Ureter (tissue), 1 donor: ENCODE measurements around the gene USP9Y. TPM values are rescaled to one million over a fixed set of nuclear protein-coding genes. Genes with fewer than 3 reads are reported as not detected.

Experiments used
- DNase-seq: peaks from one replicate; pipeline ENCODE4 v3.0.0-alpha.2; 2020; ENCODE audit warnings: low spot score
- total RNA-seq: library from RNA; stranded (reverse); gene quantifications from one replicate; pipeline ENCODE4 v1.2.4, GENCODE V29; 2023
- donor health status: DM: yes; HTN: yes; CAD: no.

The USP9Y gene
- total RNA-seq, 1 donor from 2014 or later, result not detected

- DNase-seq, result no peak
Observed at GRCh38 chrY:12756021-12756420, 55.0 kb downstream of the USP9Y start.

- DNase-seq, result no peak
Observed at GRCh38 chrY:12765976-12766375, 64.9 kb downstream of the USP9Y start.

DNA sequence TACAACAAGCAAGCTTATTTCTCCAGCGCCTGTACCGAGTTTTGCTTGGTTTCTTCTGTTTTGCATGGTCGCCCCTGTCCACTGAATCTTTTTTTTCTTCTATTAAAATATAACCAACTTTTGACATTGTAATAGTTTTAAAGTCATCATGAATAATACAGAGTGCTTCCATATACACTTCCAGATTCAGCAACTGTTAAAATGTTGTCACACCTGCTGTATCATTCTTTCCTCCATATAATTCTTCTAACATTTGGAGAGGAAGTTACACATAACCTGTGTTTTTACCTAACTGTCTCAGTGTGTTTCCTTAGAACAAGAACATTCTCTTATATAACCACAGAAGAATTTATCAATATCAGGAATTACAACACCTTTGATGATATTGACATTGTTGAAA, 83.5 kb downstream of the USP9Y start:
- no peak for DNase-seq

- no peak for DNase-seq
Observed at GRCh38 chrY:12793999-12794398, 93.0 kb downstream of the USP9Y start.

- DNase-seq, result no peak
Observed at GRCh38 chrY:12808046-12808445, 107.0 kb downstream of the USP9Y start.

DNA sequence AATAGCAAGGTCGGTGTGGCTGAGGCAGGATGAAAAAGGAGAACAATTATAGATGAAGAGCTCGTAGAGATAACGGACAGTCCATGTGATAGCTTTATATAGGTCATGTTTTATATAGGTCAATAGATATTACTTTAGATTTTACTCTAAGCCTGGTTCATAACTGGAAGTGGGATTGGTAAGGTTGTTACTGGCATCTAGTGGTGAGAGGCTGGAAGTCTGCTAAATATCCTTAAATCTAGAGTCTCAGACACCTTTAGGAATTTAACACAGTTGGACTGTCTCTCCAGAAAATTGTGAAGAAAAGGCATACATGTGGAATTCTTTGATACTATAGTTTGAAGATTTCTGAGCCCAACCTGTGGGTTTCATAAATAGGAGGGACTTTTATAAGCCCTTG, 108.0 kb downstream of the USP9Y start:
- DNase-seq, result no peak

DNA sequence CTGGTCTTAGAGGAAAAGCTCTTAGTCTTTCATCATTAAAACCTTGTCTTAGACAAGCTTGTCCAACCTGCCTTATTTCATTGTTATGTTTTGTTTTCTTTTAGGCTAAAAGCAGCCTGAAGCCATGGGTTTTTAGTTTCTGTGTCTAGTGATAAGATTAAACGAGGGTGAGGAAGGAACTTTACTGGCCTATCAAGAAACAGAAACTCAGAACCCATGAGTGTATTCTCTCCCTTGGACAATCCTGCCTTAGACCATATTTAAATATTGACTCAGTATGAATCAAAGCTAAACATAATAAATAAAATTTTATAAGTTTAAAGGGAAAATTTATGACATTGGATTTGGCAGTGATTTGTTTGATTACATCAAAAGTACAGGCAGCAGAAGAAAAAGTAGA, 122.4 kb downstream of the USP9Y start:
- no peak for DNase-seq

DNA sequence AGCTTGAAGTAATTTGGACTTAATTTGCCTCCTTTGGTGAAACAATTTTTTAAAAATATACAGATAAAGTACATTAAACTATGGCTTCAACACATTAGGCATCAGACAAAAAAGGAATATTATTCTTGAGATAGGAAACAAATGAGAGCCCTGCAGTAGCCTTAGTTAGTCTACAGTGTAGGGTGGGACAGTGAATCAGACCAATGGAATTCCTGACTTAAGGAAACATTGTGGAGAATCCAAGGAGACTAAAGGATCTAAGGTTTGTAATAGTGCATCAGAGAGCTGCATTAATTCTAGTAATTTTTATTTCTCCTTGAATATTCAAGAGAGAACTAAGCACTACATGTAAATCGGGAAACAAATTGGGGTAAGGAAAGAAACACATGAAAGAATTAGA, 125.8 kb downstream of the USP9Y start:
- DNase-seq, result no peak

GRCh38 chrY:12833284-12833683, 132.3 kb downstream of the USP9Y start:
- no peak for DNase-seq

DNA sequence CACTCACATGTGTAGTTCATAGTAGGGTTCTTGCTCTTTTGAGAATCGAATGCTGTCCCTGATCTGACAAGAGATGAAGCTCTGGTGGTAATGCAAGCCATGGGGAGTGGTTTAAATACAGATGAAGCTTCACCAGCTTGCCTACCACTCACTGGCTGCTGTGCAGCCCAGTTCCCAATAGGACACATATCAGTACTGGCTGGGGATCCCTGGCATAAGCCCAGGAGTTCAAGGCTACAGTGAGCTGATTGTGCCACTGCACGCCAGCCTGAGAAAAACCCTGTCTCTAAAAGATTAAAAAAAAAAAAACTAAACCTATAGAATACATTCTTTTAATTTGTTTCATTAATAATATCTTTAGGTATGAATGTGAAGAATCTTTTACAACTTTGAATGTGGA, 136.5 kb downstream of the USP9Y start:
- DNase-seq, result no peak

- no peak for DNase-seq
Observed at GRCh38 chrY:12841368-12841767, 140.3 kb downstream of the USP9Y start.

GRCh38 chrY:12846793-12847192, 145.8 kb downstream of the USP9Y start:
- DNase-seq, result no peak

DNA sequence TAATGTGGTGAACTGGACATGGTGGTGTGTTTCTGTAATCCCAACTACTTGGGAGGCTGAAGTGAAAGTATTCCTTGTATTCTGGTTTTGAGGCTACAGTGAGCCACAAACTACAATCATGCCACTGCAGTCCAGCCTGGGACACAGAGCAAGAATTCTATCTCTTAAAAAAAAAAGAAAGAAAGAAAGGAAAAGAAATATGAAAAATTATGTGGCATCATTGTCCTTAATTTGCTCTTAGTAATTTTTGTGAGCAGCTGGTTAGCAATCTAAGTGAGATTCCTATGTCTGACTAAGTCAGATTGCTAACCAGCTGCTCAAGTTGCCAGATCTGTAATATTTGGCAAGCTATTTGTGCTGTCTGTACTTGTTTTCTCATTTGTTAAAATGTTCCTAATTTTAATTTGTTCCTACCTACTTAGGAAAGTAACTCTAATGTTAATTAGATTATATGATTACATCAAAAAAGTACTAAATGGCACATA, 154.8 kb downstream of the USP9Y start:
- DNase-seq, result no peak

GRCh38 chrY:12867960-12868359, 166.9 kb downstream of the USP9Y start:
- DNase-seq, result no peak

GRCh38 chrY:12896973-12897372, 195.9 kb downstream of the USP9Y start:
- no peak for DNase-seq

DNA sequence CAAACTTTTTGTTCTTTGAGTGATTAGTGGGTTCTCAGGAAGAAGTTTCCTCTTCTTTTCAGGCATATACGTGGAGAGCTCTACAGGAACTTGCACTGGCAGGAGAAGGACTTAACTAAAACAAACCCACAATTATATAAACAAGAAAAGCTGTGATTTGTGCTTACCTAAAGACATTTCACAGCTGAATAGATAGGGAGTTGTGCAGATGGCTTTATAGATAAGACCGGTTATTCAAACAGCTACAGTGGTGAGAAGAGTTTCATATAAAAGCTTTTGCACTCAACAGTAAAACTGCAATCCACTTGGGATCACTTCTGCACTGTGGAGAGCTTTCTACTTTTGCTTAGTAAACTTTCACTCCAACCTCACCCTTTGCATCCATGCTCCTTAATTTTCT, 197.6 kb downstream of the USP9Y start:
- DNase-seq, result no peak

DNA sequence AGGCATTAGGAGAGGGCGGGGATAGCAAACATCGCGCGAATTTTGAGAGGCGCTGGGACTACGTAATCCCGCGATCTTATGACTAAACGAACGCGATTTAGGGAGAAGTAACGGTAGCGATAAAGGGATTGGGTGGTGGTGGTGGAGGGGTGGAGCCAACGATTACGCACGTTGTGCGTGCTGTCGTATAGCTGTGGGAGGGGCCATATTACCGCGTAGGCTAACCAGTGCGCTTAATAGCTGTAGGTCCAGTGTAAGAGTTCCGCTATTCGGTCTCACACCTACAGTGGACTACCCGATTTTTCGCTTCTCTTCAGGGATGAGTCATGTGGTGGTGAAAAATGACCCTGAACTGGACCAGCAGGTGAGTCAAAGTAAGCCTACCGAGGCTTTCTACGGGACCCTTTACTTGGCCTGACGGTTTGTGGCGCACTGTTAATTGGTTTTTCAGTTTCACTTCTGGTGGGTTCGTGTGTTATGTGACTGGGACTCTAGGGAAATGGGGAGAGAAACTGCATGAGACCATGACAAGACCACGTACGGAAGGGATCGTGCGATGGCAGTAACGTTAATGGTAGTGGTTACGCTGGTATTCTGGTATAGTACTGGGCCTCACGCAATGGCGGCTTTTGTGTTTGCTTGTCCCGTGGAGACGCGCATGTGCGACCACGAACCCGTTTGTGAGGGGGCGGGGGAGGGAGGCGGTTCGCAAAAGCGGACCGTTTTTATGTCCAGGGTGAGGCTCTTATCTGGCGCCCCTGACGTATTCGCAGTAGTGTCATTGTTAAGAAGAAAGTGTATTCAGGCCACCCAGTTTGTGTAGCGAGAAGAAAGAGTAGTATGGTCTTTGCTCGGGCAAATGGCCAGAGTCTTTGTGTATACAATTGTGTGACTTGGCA, 203.8 kb downstream of the USP9Y start, which contains the start of gene DDX3Y:
DDX3Y (plus strand) TSS at position 251 of the 899 bp plus-strand sequence; CDS start at position 320, 69 bp downstream.
- no peak for DNase-seq

GRCh38 chrY:12905517-12905872, 204.5 kb downstream of the USP9Y start:
- no peak for DNase-seq

DNA sequence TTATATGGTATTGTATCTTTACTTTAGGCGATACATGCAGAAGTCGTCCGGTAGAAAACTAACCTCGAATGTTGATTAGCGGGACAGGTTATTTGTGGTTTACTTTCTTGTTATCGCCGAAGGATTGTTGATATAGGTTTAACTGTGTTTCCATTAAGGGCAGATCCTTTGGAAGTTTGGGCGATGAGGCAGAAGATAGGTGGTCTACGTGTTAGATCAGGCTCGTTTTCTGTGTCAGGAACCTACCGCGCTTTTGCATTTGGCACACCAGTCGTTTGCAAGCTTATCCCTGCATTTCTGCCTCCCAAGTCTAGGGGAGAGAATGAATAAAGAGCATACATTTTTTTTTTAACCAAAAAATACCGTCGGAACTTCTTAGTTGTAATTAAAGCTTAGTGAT, 204.9 kb downstream of the USP9Y start:
- no peak for DNase-seq
